ENCODE measurements around the gene SLC6A18. TPM values are rescaled to one million over a fixed set of nuclear protein-coding genes. Genes with fewer than 3 reads are reported as not detected.

The SLC6A18 gene
- total RNA-seq, 4 donors from 2014 or later = not detected

- no peak within 1 kb of the TSS for H3K4me3 ChIP-seq (replicated peaks in 1 of 3)
- intact Hi-C loops (cut with DNase I) = no loop called here
- H3K36me3 ChIP-seq = no peaks in the 10 kb centered on the region
- TF ChIP-seq POLR2A (IDR thresholded peaks at IDR 0.05) (no peak), CTCF (IDR thresholded peaks at IDR 0.05) (no peak)
- WGBS, 2 donors = 1 to 5% methylated on average over 13 to 40 of the region's 102 CpGs
- no peaks in the 10 kb centered on the region for H3K27me3 ChIP-seq
- DNase-seq = no peak
- H3K4me1 ChIP-seq = peaks cover 0 to 8% of the 10 kb centered on the region in 2 donors
- H3K27ac ChIP-seq = no peak within 1 kb of the TSS
- no peaks in the 10 kb centered on the region for H3K9me3 ChIP-seq
These were observed 69.9 kb downstream of the SLC6A18 start, which contains the start of gene TERT for GRCh38 chr5:1294835-1295649. TSS of gene TERT (minus strand) at chr5:1295068. CDS start at chr5:1294989, 79 bp downstream.

DNA sequence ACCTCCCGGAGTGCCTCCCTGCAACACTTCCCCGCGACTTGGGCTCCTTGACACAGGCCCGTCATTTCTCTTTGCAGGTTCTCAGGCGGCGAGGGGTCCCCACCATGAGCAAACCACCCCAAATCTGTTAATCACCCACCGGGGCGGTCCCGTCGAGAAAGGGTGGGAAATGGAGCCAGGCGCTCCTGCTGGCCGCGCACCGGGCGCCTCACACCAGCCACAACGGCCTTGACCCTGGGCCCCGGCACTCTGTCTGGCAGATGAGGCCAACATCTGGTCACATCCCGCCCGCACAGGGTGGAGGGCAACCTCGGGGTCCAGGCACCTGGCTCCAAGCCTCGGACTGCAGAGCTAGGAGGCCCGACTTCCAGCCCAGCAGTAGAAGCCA is 70.5 kb downstream of the SLC6A18 start:
- DNase-seq = no peak
- WGBS, 2 donors = 20% methylated on average over 2 of the region's 22 CpGs; no CpG with 5 or more reads in 1 of the 2 donors
- H3K27me3 ChIP-seq = no peaks in the 10 kb centered on the region
- TF ChIP-seq CTCF (IDR thresholded peaks at IDR 0.05) = no peak
- TF ChIP-seq POLR2A (IDR thresholded peaks at IDR 0.05) = no peak
- H3K27ac ChIP-seq = no peak overlapping the region
- no peak overlapping the region for H3K4me3 ChIP-seq (replicated peaks in 1 of 3)
- no peaks in the 10 kb centered on the region for H3K36me3 ChIP-seq
- peaks cover 0 to 8% of the 10 kb centered on the region in 2 donors for H3K4me1 ChIP-seq
- H3K9me3 ChIP-seq = no peaks in the 10 kb centered on the region
- intact Hi-C loops (cut with DNase I) = no loop called here

Other genes with a start within 250 kb of the SLC6A18 start
- gene NKD2, start 216.6 kb upstream of the SLC6A18 start, total RNA-seq = 1 to 10 TPM in 3 of 4 donors, under 1 TPM in 1; 0.78 to 3.2 (median 1.6) TPM
- 10 to 100 TPM; 26.1 to 41.6 (median 29.1) TPM for gene SLC12A7, start 113.3 kb upstream of the SLC6A18 start, total RNA-seq
- gene SLC6A19, start 23.8 kb upstream of the SLC6A18 start, total RNA-seq = not detected
- gene TERT, start 69.7 kb downstream of the SLC6A18 start, total RNA-seq = not detected
- 100 to 1,000 TPM; 149 to 215 (median 179) TPM for gene CLPTM1L, start 119.7 kb downstream of the SLC6A18 start, total RNA-seq
- gene SLC6A3, start 220.1 kb downstream of the SLC6A18 start, total RNA-seq = under 1 TPM in 3 of 4 donors, not detected in 1; 0.54 to 0.67 (median 0.54) TPM

Data from thyroid gland (tissue), 4 donors.